Astrocyte of the spinal cord (primary cell): ENCODE measurements around the gene ARHGEF28.
A peak's percentile ranks its signal among the peaks of the same experiment; 100 is the strongest.

Source experiments
- DNase-seq: peaks from one replicate; pipeline ENCODE4 v3.0.0; 2011; ENCODE audit warnings: low read depth, low spot score
- H3K4me3 ChIP-seq: 2 replicates; pipeline ENCODE4 v1.5.1; 2011; ENCODE audit warnings: low read depth, mild to moderate bottlenecking, low read length, moderate library complexity
- CTCF ChIP-seq: IDR thresholded peaks from 2 replicates; pipeline ENCODE4 v1.5.1; 2012; ENCODE audit warnings: low read depth, mild to moderate bottlenecking, low read length, inconsistent platforms
- in situ Hi-C: cut with HindIII; loops from 2 replicates; pipeline ENCODE4 v1.10.0; 2017; ENCODE audit warnings: low sequenced_read_pairs

ARHGEF28 gene

GRCh38 chr5:73946919-73947602 is 321.1 kb downstream of the ARHGEF28 start:
- no peak for TF ChIP-seq CTCF
- no peak overlapping the region for H3K4me3 ChIP-seq
- in situ Hi-C loops: no loop called here
- no peak for DNase-seq

- no peak overlapping the region for H3K4me3 ChIP-seq
- TF ChIP-seq CTCF: no peak
- DNase-seq: peak; percentile 8
- in situ Hi-C loops: no loop called here
Measured at GRCh38 chr5:73947906-73948640, 322.1 kb downstream of the ARHGEF28 start.

- TF ChIP-seq CTCF: no peak
- in situ Hi-C loops: no loop called here
- no peak overlapping the region for H3K4me3 ChIP-seq
- DNase-seq: peak; percentile 32
Measured at GRCh38 chr5:73948720-73949119, 322.7 kb downstream of the ARHGEF28 start.

GRCh38 chr5:73950441-73950873 is 324.5 kb downstream of the ARHGEF28 start:
- H3K4me3 ChIP-seq: no peak overlapping the region
- TF ChIP-seq CTCF: no peak
- DNase-seq: peak; percentile 48
- in situ Hi-C loops: no loop called here

GRCh38 chr5:73950912-73951430 is 325.0 kb downstream of the ARHGEF28 start:
- no peak overlapping the region for H3K4me3 ChIP-seq
- DNase-seq: no peak
- in situ Hi-C loops: no loop called here
- no peak for TF ChIP-seq CTCF

- in situ Hi-C loops: no loop called here
- TF ChIP-seq CTCF: no peak
- DNase-seq: no peak
- no peak overlapping the region for H3K4me3 ChIP-seq
Measured at GRCh38 chr5:73952872-73953271, 326.9 kb downstream of the ARHGEF28 start.
